Suprapubic skin (tissue), 4 donors: ENCODE data around the gene WDR4.
"Not testable (repeated sequence)": the region's sequence is repeated elsewhere in the genome, so short reads cannot be mapped to it uniquely, and the experiment has no call there.

Experiments
- POLR2A ChIP-seq, 2 donors: fragments of 450-650 bp; IDR thresholded peaks; one replicate each; pipeline ENCODE4 v1.6.1; 2017; ENCODE audit warnings: antibody characterized with exemption in 2 of 2, mild to moderate bottlenecking in 2 of 2, moderate library complexity in 2 of 2
- POLR2AphosphoS5 ChIP-seq, 3 donors: sonication (generic); formaldehyde crosslinking; IDR thresholded peaks; one replicate each; pipeline ENCODE4 v1.6.1; 2017; ENCODE audit warnings: antibody characterized with exemption in 3 of 3
- TF ChIP-seq, protein P1 (sequence below), 2 donors: fragments of 200-600 bp in 1 of 2; fragments of 450-650 bp in 1 of 2; sonication (generic) in 1 of 2; IDR thresholded peaks; one replicate each; pipeline ENCODE4 v1.5.1; 2016 to 2019; ENCODE audit warnings: antibody characterized with exemption in 2 of 2, mild to moderate bottlenecking in 1 of 2, moderate library complexity in 1 of 2

- TF ChIP-seq, protein P1, sequence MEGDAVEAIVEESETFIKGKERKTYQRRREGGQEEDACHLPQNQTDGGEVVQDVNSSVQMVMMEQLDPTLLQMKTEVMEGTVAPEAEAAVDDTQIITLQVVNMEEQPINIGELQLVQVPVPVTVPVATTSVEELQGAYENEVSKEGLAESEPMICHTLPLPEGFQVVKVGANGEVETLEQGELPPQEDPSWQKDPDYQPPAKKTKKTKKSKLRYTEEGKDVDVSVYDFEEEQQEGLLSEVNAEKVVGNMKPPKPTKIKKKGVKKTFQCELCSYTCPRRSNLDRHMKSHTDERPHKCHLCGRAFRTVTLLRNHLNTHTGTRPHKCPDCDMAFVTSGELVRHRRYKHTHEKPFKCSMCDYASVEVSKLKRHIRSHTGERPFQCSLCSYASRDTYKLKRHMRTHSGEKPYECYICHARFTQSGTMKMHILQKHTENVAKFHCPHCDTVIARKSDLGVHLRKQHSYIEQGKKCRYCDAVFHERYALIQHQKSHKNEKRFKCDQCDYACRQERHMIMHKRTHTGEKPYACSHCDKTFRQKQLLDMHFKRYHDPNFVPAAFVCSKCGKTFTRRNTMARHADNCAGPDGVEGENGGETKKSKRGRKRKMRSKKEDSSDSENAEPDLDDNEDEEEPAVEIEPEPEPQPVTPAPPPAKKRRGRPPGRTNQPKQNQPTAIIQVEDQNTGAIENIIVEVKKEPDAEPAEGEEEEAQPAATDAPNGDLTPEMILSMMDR (IDR thresholded peaks at IDR 0.05): not testable (repeated sequence)
- TF ChIP-seq POLR2A, POLR2AphosphoS5 (IDR thresholded peaks at IDR 0.05): not testable (repeated sequence)
These were observed 77.7 kb downstream of the WDR4 start for GRCh38 chr21:42801616-42802015.
